Ovary (tissue), 9 donors: ENCODE results near the gene CCDC174. TPM values are rescaled to one million over a fixed set of nuclear protein-coding genes. Genes with fewer than 3 reads are reported as not detected.

Source experiments
- DNase-seq, 5 donors: peaks; one replicate each; pipeline ENCODE4 v3.0.0-alpha.2; 2019 to 2020
- H3K27ac ChIP-seq, 2 donors: fragments of 200-600 bp; one replicate each; pipeline versions ENCODE4 v1.5.1 to v1.8.0; 2019 to 2022
- H3K27me3 ChIP-seq: fragments of 200-600 bp; one replicate; pipeline ENCODE4 v1.8.0; 2022
- H3K36me3 ChIP-seq: fragments of 200-600 bp; sonication (generic); one replicate; pipeline ENCODE4 v1.5.1; 2019
- H3K4me1 ChIP-seq: one replicate; pipeline ENCODE4 v1.8.1; 2013; ENCODE audit warnings: mild to moderate bottlenecking, moderate library complexity; ENCODE audit not compliant: insufficient read depth
- H3K4me3 ChIP-seq: fragments of 200-600 bp; sonication (generic); one replicate; pipeline ENCODE4 v1.5.1; 2017
- H3K9me3 ChIP-seq, 2 donors: fragments of 200-600 bp in 1 of 2; sonication (generic) in 1 of 2; one replicate each; pipeline versions ENCODE4 v1.5.1 to v1.8.1; 2013 to 2019; ENCODE audit warnings: mild to moderate bottlenecking in 1 of 2, moderate library complexity in 1 of 2
- CTCF ChIP-seq, 3 donors: fragments of 450-650 bp in 2 of 3; fragments of 200-600 bp in 1 of 3; IDR thresholded peaks; one replicate each; pipeline versions ENCODE4 v1.5.1 to v1.8.0; 2016 to 2022; ENCODE audit warnings: antibody characterized with exemption in 3 of 3, mild to moderate bottlenecking in 1 of 3
- EP300 ChIP-seq: sonication (generic); formaldehyde crosslinking; IDR thresholded peaks from one replicate; pipeline ENCODE4 v1.6.1; 2017; ENCODE audit warnings: antibody characterized with exemption
- POLR2A ChIP-seq: fragments of 450-650 bp; IDR thresholded peaks from one replicate; pipeline ENCODE4 v1.6.1; 2017; ENCODE audit warnings: antibody characterized with exemption, mild to moderate bottlenecking, moderate library complexity
- WGBS, 3 donors: extraction: QIAGEN DNeasy Blood & Tissue Kit in 1 of 3; methylation state at CpG; one replicate each; pipeline versions ENCODE4 v1.1.5 to v1.1.7; 2013 to 2017; 5-methylcytosine and 5-hydroxymethylcytosine counted together
- intact Hi-C, 4 donors: fragments of 100-400 bp; cut with DNase I; formaldehyde crosslinking; loops; one replicate each; pipeline versions ENCODE4 v1.11.0 to v1.15.1; 2022 to 2023
- polyA plus RNA-seq, 2 donors: library from polyadenylated mRNA; stranded (reverse); fragments of 200-250 nt in 1 of 2; fragments of 350-450 nt in 1 of 2; fragmentation: Illumina TruSeq in 1 of 2; extraction: RNeasy Lipid Tissue Mini Kit (QIAGEN cat#74804) in 1 of 2; gene quantifications; one replicate each; pipeline ENCODE4 v1.2.3, GENCODE V29; 2013 to 2014
- total RNA-seq, 7 donors: library from RNA; depleted of rRNA in 2 of 7; stranded (reverse); fragments of >200 nt in 2 of 7; fragmentation: NEBNext Ultra II Directional in 3 of 7; extraction: Animal tissue kit (Norgen Biotek cat#: 25700) in 3 of 7; gene quantifications; one replicate each; pipeline versions ENCODE4 v1.1.0 to v1.2.4, GENCODE V29; 2016 to 2023
- donor health status: DM: no; HTN: no; CAD: no; lungs with moderate emphysema.
- donor health status: DM: no; HTN: no; CAD: no.
- donor health status: Bipolar disorder and iron deficiency.
- donor health status: DM: yes; HTN: yes; CAD: no.
- donor health status: DM: no; HTN: no; CAD: no.
- donor health status: DM: yes; HTN: yes; CAD: no.

Gene CCDC174
- total and polyA plus RNA-seq, 9 donors, result 18.8 to 35.5 (median 25.2) TPM

- no peaks in the 10 kb centered on the region for H3K9me3 ChIP-seq
- intact Hi-C loops, result no loop called here
- DNase-seq, result no peak
- H3K4me3 ChIP-seq, result no peak overlapping the region
- no peaks in the 10 kb centered on the region for H3K36me3 ChIP-seq
- TF ChIP-seq POLR2A (no peak), CTCF (IDR thresholded peaks at IDR 0.05) (no peak), EP300 (no peak)
- WGBS, 3 donors, result 71 to 93% (median 78%) methylated on average over 3 of the region's 3 CpGs
- no peaks in the 10 kb centered on the region for H3K4me1 ChIP-seq
- H3K27me3 ChIP-seq, result no peaks in the 10 kb centered on the region
- H3K27ac ChIP-seq, result no peak overlapping the region
Measured at GRCh38 chr3:14700891-14701290, 49.3 kb downstream of the CCDC174 start.

- Histone ChIP-seq H3K9me3 (no peaks in the 10 kb centered on the region), H3K27ac (no peak overlapping the region), H3K27me3 (no peaks in the 10 kb centered on the region), H3K4me1 (no peaks in the 10 kb centered on the region), H3K4me3 (no peak overlapping the region), H3K36me3 (no peaks in the 10 kb centered on the region)
- TF ChIP-seq CTCF (IDR thresholded peaks at IDR 0.05), result no peak
- WGBS, 3 donors, result 91 to 95% (median 92%) methylated on average over 4 of the region's 4 CpGs
- no peak for DNase-seq
- intact Hi-C loops, result no loop called here
Measured at GRCh38 chr3:14701676-14702075, 50.1 kb downstream of the CCDC174 start.

GRCh38 chr3:14703128-14703750 is 51.7 kb downstream of the CCDC174 start:
- Histone ChIP-seq H3K9me3 (no peaks in the 10 kb centered on the region), H3K4me1 (no peaks in the 10 kb centered on the region), H3K36me3 (no peaks in the 10 kb centered on the region), H3K27ac (no peak overlapping the region), H3K27me3 (no peaks in the 10 kb centered on the region), H3K4me3 (no peak overlapping the region)
- intact Hi-C loops, result no loop called here
- WGBS, 3 donors, result 76 to 81% (median 79%) methylated on average over 9 of the region's 9 CpGs
- DNase-seq, result no peak
- no peak for TF ChIP-seq CTCF (IDR thresholded peaks at IDR 0.05)
- TF ChIP-seq POLR2A, result no peak
- no peak for TF ChIP-seq EP300

GRCh38 chr3:14703791-14704190 is 52.2 kb downstream of the CCDC174 start:
- Histone ChIP-seq H3K4me3 (no peak overlapping the region), H3K4me1 (no peaks in the 10 kb centered on the region), H3K27ac (no peak overlapping the region), H3K36me3 (no peaks in the 10 kb centered on the region), H3K9me3 (no peaks in the 10 kb centered on the region), H3K27me3 (no peaks in the 10 kb centered on the region)
- intact Hi-C loops, result no loop called here
- TF ChIP-seq EP300 (no peak), POLR2A (no peak), CTCF (IDR thresholded peaks at IDR 0.05) (no peak)
- DNase-seq, result no peak
- 83 to 90% (median 89%) methylated on average over 3 of the region's 3 CpGs for WGBS, 3 donors
